AG20443 (cell line): Measurements from ENCODE around the gene CNPPD1.

Experiments used
- DNase-seq: peaks from one replicate; pipeline ENCODE4 v3.0.0; 2012; ENCODE audit warnings: low spot score, mixed read lengths

The CNPPD1 gene

GRCh38 chr2:219176818-219177551 is at the start of gene CNPPD1:
CNPPD1 (minus strand) TSS chr2:219176925; CDS start chr2:219176828, 97 bp downstream.
- peak; percentile 90 for DNase-seq

- no peak for DNase-seq
Measured at GRCh38 chr2:219225350-219225749, 48.6 kb upstream of the CNPPD1 start.

GRCh38 chr2:219223831-219224610 is 47.3 kb upstream of the CNPPD1 start:
- no peak for DNase-seq

- no peak for DNase-seq
Measured at GRCh38 chr2:219221957-219222518, 45.3 kb upstream of the CNPPD1 start.

- no peak for DNase-seq
Measured at GRCh38 chr2:219220652-219221402, 44.1 kb upstream of the CNPPD1 start.

- no peak for DNase-seq
Measured at GRCh38 chr2:219219784-219220532, 43.2 kb upstream of the CNPPD1 start.

GRCh38 chr2:219218732-219219701 is 42.3 kb upstream of the CNPPD1 start, which contains the start of gene ABCB6:
ABCB6 (minus strand) TSS chr2:219218958; CDS start chr2:219218673, 285 bp downstream.
- peak; percentile 95 for DNase-seq

GRCh38 chr2:219218217-219218731 is 41.5 kb upstream of the CNPPD1 start:
- DNase-seq = peak; percentile 79

GRCh38 chr2:219216535-219216915 is 39.8 kb upstream of the CNPPD1 start:
- no peak for DNase-seq

GRCh38 chr2:219215871-219216534 is 39.3 kb upstream of the CNPPD1 start:
- DNase-seq = no peak

GRCh38 chr2:219214786-219215185 is 38.1 kb upstream of the CNPPD1 start:
- no peak for DNase-seq

GRCh38 chr2:219214141-219214540 is 37.4 kb upstream of the CNPPD1 start:
- DNase-seq = no peak

GRCh38 chr2:219213486-219214071 is 36.9 kb upstream of the CNPPD1 start:
- DNase-seq = no peak

- DNase-seq = no peak
Measured at GRCh38 chr2:219213026-219213415, 36.3 kb upstream of the CNPPD1 start.

- no peak for DNase-seq
Measured at GRCh38 chr2:219210886-219211362, 34.2 kb upstream of the CNPPD1 start.

GRCh38 chr2:219210196-219210885 is 33.6 kb upstream of the CNPPD1 start:
- DNase-seq = no peak

GRCh38 chr2:219209236-219210195 is 32.8 kb upstream of the CNPPD1 start:
- DNase-seq = no peak
